ENCODE data around the gene PRPF18.

DNA sequence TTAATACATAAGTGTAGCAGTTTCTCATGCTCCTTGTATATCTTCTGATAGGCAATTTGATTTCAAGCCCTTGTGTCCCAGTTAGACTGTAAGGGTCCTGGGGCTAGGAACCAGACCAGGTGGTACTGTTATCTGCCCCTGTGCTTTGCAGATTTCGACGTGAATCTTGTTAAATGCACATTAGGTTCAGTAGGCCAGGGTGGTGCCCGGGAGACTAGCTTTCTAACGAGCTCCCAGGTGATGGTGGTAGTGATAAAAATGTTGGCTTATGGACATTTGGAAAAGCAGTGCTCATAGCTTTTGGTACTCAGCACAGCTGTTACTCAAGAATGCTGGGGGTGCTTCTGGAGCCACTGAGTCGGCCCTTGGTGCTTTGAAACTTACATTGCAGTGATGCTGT lies 64.2 kb downstream of the PRPF18 start:
- TF ChIP-seq, protein P1, sequence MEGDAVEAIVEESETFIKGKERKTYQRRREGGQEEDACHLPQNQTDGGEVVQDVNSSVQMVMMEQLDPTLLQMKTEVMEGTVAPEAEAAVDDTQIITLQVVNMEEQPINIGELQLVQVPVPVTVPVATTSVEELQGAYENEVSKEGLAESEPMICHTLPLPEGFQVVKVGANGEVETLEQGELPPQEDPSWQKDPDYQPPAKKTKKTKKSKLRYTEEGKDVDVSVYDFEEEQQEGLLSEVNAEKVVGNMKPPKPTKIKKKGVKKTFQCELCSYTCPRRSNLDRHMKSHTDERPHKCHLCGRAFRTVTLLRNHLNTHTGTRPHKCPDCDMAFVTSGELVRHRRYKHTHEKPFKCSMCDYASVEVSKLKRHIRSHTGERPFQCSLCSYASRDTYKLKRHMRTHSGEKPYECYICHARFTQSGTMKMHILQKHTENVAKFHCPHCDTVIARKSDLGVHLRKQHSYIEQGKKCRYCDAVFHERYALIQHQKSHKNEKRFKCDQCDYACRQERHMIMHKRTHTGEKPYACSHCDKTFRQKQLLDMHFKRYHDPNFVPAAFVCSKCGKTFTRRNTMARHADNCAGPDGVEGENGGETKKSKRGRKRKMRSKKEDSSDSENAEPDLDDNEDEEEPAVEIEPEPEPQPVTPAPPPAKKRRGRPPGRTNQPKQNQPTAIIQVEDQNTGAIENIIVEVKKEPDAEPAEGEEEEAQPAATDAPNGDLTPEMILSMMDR (IDR thresholded peaks at IDR 0.05) = no peak
- TF ChIP-seq POLR2A (IDR thresholded peaks at IDR 0.05) = no peak
